Esophagus muscularis mucosa (tissue), 3 donors: Measurements from ENCODE around the gene MEST.
"Not testable (repeated sequence)": the region's sequence is repeated elsewhere in the genome, so short reads cannot be mapped to it uniquely, and the experiment has no call there.

Experiments used
- CTCF ChIP-seq, 3 experiments: fragments of 200-600 bp in 2 of 3; fragments of 450-650 bp in 1 of 3; sonication (generic) in 2 of 3; IDR thresholded peaks; one replicate each; pipeline ENCODE4 v1.5.1; 2017 to 2019; ENCODE audit warnings: antibody characterized with exemption in 3 of 3, mild to moderate bottlenecking in 2 of 3, moderate library complexity in 1 of 3
- POLR2AphosphoS5 ChIP-seq, 2 donors: sonication (generic); formaldehyde crosslinking; IDR thresholded peaks; one replicate each; pipeline ENCODE4 v1.6.1; 2017; ENCODE audit warnings: antibody characterized with exemption in 2 of 2

- not testable (repeated sequence) for TF ChIP-seq POLR2AphosphoS5, CTCF (IDR thresholded peaks at IDR 0.05)
These were observed 46.0 kb downstream of the MEST start for GRCh38 chr7:130537894-130538293.
